KMS-11 (cell line): ENCODE results near the gene ATRN.

Experiments
- H2AFZ ChIP-seq: fragments of 200-600 bp; sonication (generic); 2 replicates; pipeline ENCODE4 v1.6.1; 2016; ENCODE audit warnings: antibody characterized with exemption, mixed run types, low read depth
- H3K27ac ChIP-seq: fragments of 200-600 bp; sonication (generic); 2 replicates; pipeline ENCODE4 v1.6.1; 2016; ENCODE audit warnings: mild to moderate bottlenecking, mixed run types
- H3K27me3 ChIP-seq: fragments of 200-600 bp; sonication (generic); 2 replicates; pipeline ENCODE4 v1.6.1; 2017; ENCODE audit warnings: mild to moderate bottlenecking, low read depth, mixed run types, moderate library complexity; ENCODE audit not compliant: insufficient read depth
- H3K36me3 ChIP-seq: fragments of 200-600 bp; sonication (generic); 2 replicates; pipeline ENCODE4 v1.6.1; 2017; ENCODE audit warnings: mild to moderate bottlenecking, mixed run types; ENCODE audit not compliant: insufficient read depth
- H3K4me1 ChIP-seq: fragments of 200-600 bp; sonication (generic); 2 replicates; pipeline ENCODE4 v1.6.1; 2016; ENCODE audit warnings: mild to moderate bottlenecking, low read depth, mixed run types; ENCODE audit not compliant: poor library complexity, severe bottlenecking
- H3K4me2 ChIP-seq: fragments of 200-600 bp; sonication (generic); 2 replicates; pipeline ENCODE4 v1.7.0; 2016; ENCODE audit warnings: mild to moderate bottlenecking, mixed run types
- H3K4me3 ChIP-seq: fragments of 200-600 bp; sonication (generic); IDR thresholded peaks from 2 replicates; pipeline ENCODE4 v1.6.1; 2017; ENCODE audit warnings: low read depth, low read length, mixed read lengths; ENCODE audit not compliant: insufficient read depth
- H3K79me2 ChIP-seq: fragments of 200-600 bp; sonication (generic); 2 replicates; pipeline ENCODE4 v1.6.1; 2016; ENCODE audit warnings: low read depth, mixed run types; ENCODE audit not compliant: insufficient read depth
- H3K9ac ChIP-seq: fragments of 200-600 bp; sonication (generic); 2 replicates; pipeline ENCODE4 v1.6.1; 2016; ENCODE audit warnings: mild to moderate bottlenecking, mixed run types
- H4K20me1 ChIP-seq: fragments of 200-600 bp; sonication (generic); 2 replicates; pipeline ENCODE4 v1.6.1; 2016; ENCODE audit warnings: mild to moderate bottlenecking, mixed run types; ENCODE audit not compliant: insufficient read depth
- TF ChIP-seq, protein P1 (sequence below): fragments of 200-600 bp; sonication (generic); conservative IDR thresholded peaks from 2 replicates; pipeline ENCODE4 v1.6.1; 2017; ENCODE audit warnings: low read depth, mild to moderate bottlenecking, antibody characterized with exemption, low read length, moderate library complexity, mixed read lengths

The ATRN gene

GRCh38 chr20:3696745-3697587 is 226.1 kb downstream of the ATRN start:
- no peaks in the 10 kb centered on the region for H3K36me3 ChIP-seq
- no peak overlapping the region for H3K4me2 ChIP-seq
- TF ChIP-seq, protein P1, sequence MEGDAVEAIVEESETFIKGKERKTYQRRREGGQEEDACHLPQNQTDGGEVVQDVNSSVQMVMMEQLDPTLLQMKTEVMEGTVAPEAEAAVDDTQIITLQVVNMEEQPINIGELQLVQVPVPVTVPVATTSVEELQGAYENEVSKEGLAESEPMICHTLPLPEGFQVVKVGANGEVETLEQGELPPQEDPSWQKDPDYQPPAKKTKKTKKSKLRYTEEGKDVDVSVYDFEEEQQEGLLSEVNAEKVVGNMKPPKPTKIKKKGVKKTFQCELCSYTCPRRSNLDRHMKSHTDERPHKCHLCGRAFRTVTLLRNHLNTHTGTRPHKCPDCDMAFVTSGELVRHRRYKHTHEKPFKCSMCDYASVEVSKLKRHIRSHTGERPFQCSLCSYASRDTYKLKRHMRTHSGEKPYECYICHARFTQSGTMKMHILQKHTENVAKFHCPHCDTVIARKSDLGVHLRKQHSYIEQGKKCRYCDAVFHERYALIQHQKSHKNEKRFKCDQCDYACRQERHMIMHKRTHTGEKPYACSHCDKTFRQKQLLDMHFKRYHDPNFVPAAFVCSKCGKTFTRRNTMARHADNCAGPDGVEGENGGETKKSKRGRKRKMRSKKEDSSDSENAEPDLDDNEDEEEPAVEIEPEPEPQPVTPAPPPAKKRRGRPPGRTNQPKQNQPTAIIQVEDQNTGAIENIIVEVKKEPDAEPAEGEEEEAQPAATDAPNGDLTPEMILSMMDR, result no peak
- H3K9ac ChIP-seq, result no peak overlapping the region
- no peak overlapping the region for H2AFZ ChIP-seq
- H4K20me1 ChIP-seq, result no peaks in the 10 kb centered on the region
- H3K27me3 ChIP-seq, result no peaks in the 10 kb centered on the region
- H3K4me3 ChIP-seq, result no peak overlapping the region
- no peak overlapping the region for H3K27ac ChIP-seq
- H3K79me2 ChIP-seq, result no peaks in the 10 kb centered on the region
- H3K4me1 ChIP-seq, result no peaks in the 10 kb centered on the region

- Histone ChIP-seq H3K36me3 (no peaks in the 10 kb centered on the region), H3K4me3 (no peak overlapping the region), H3K27me3 (no peaks in the 10 kb centered on the region), H4K20me1 (no peaks in the 10 kb centered on the region), H3K27ac (no peak overlapping the region), H3K9ac (no peak overlapping the region), H3K4me2 (no peak overlapping the region), H2AFZ (no peak overlapping the region), H3K4me1 (no peaks in the 10 kb centered on the region), H3K79me2 (no peaks in the 10 kb centered on the region)
- TF ChIP-seq, protein P1, result no peak
These were observed 226.9 kb downstream of the ATRN start for GRCh38 chr20:3697588-3698305.

DNA sequence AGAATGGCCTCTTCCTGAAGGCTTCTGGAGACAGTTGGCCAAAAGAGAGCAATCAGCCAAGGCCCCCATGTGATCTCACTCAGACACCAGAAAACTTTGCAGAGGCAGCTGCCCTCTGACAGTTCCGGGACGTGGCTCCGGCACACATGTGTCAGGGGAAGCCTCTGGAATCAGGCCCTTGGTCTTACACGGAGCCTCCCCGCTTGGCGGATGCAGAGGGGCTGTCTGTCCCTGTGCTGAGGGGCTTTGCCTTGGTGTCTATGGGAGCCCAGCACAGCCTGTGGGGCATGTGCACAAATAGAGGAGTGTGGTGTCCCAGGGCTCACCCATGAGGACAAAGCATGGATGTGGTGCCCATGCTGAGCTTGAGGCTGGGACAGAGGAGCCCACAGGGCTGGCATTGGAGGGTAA is 227.8 kb downstream of the ATRN start:
- no peak overlapping the region for H3K4me3 ChIP-seq
- no peak overlapping the region for H2AFZ ChIP-seq
- TF ChIP-seq, protein P1, result no peak

GRCh38 chr20:3699037-3699436 is 228.2 kb downstream of the ATRN start:
- Histone ChIP-seq H3K27me3 (no peaks in the 10 kb centered on the region), H4K20me1 (no peaks in the 10 kb centered on the region), H3K36me3 (no peaks in the 10 kb centered on the region), H3K4me2 (no peak overlapping the region), H3K79me2 (no peaks in the 10 kb centered on the region), H3K4me3 (no peak overlapping the region), H3K27ac (no peak overlapping the region), H3K9ac (no peak overlapping the region), H3K4me1 (no peaks in the 10 kb centered on the region), H2AFZ (no peak overlapping the region)
- TF ChIP-seq, protein P1, result no peak

More for the DNA sequence above, 227.8 kb downstream of the ATRN start:
- Histone ChIP-seq H3K36me3 (no peaks in the 10 kb centered on the region), H3K27ac (no peak overlapping the region), H3K27me3 (no peaks in the 10 kb centered on the region), H3K4me2 (no peak overlapping the region), H3K4me1 (no peaks in the 10 kb centered on the region), H3K9ac (no peak overlapping the region), H3K79me2 (no peaks in the 10 kb centered on the region), H4K20me1 (no peaks in the 10 kb centered on the region)
